ENCODE data around the gene FAM180A. TPM values are rescaled to one million over a fixed set of nuclear protein-coding genes. Genes with fewer than 3 reads are reported as not detected.

FAM180A gene
- total RNA-seq, 4 donors from 2014 or later = 0.65 to 1.9 (median 1.4) TPM; not detected in 1

DNA sequence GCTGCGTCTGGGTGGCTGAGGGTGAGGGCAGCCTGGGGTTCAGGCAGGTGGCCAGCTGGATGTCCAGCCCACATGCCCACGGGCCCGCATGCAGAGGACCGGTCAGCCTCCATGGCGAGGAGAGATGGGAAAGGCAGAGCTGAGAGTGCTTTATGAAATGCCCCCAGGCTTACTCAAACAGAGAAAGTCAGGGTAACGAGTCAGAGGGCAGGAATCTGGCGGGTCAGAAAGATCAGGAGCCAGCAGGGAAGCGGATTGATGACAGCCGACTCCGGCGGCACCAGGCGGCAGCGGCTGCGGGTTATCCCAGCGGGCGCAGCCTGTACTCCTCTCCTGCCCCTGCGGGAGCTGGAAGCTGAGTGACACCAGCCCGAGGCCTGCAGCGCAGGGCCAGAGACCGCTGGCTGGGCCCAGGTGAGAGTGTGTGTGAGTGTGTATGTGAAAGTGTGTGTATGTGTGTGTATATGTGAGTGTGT is 34.0 kb downstream of the FAM180A start:
- no peak overlapping the region for H3K27ac ChIP-seq
- H3K9me3 ChIP-seq = no peaks in the 10 kb centered on the region
- no peaks in the 10 kb centered on the region for H3K27me3 ChIP-seq
- in situ Hi-C loops (cut with MboI; ENCODE audit: low sequenced_read_pairs in 4 of 4) = no loop called here
- ATAC-seq (no peak), DNase-seq (no peak)
- TF ChIP-seq POLR2A (IDR thresholded peaks at IDR 0.05) = no peak
- TF ChIP-seq, protein P1, sequence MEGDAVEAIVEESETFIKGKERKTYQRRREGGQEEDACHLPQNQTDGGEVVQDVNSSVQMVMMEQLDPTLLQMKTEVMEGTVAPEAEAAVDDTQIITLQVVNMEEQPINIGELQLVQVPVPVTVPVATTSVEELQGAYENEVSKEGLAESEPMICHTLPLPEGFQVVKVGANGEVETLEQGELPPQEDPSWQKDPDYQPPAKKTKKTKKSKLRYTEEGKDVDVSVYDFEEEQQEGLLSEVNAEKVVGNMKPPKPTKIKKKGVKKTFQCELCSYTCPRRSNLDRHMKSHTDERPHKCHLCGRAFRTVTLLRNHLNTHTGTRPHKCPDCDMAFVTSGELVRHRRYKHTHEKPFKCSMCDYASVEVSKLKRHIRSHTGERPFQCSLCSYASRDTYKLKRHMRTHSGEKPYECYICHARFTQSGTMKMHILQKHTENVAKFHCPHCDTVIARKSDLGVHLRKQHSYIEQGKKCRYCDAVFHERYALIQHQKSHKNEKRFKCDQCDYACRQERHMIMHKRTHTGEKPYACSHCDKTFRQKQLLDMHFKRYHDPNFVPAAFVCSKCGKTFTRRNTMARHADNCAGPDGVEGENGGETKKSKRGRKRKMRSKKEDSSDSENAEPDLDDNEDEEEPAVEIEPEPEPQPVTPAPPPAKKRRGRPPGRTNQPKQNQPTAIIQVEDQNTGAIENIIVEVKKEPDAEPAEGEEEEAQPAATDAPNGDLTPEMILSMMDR (IDR thresholded peaks at IDR 0.05 in 4 of 5, conservative IDR thresholded peaks at IDR 0.05 in 1 of 5) = no peak
- no peak overlapping the region for H3K4me3 ChIP-seq
- H3K4me1 ChIP-seq = no peaks in the 10 kb centered on the region
- H3K36me3 ChIP-seq = no peaks in the 10 kb centered on the region
- intact Hi-C loops (cut with DNase I; ENCODE audit: low total_unique reads) = no loop called here

DNA sequence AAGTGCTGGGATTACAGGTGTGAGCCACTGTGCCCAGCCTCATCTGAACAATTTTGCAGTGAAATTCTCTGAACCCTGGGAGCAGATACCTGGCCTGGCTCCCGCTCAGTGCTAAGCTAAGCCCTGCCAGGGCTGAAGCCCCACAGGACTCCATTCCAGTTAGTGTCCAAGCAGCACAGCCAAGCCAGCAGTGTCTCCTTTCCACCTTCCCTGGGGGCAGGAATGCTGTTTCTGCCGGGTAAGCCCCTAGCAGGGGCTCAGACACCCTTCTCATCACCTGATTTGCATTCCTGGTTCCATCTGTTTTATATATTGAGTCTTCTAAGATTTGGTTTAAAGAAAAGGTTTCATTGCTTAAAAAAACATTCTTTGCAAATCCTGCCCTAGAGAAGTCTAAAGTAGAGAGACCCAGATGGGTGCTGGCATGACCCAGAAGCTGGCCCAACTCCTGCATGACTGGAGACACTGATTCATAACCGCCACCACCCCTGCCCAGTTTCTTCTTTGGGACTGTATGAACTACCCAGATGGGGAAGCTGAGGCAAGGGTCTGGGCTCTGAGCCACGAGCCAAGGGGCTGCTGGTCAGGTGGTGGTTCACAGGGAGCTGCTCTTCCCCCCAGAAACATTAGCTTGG is 34.7 kb downstream of the FAM180A start:
- intact Hi-C loops (cut with DNase I; ENCODE audit: low total_unique reads) (no loop called here), in situ Hi-C loops (cut with MboI; ENCODE audit: low sequenced_read_pairs in 4 of 4) (no loop called here)
- TF ChIP-seq, protein P1 (IDR thresholded peaks at IDR 0.05 in 4 of 5, conservative IDR thresholded peaks at IDR 0.05 in 1 of 5) = no peak
- Histone ChIP-seq H3K36me3 (no peaks in the 10 kb centered on the region), H3K27ac (no peak overlapping the region), H3K27me3 (no peaks in the 10 kb centered on the region), H3K4me3 (no peak overlapping the region), H3K4me1 (no peaks in the 10 kb centered on the region), H3K9me3 (no peaks in the 10 kb centered on the region)
- ATAC-seq (no peak), DNase-seq (no peak)

DNA sequence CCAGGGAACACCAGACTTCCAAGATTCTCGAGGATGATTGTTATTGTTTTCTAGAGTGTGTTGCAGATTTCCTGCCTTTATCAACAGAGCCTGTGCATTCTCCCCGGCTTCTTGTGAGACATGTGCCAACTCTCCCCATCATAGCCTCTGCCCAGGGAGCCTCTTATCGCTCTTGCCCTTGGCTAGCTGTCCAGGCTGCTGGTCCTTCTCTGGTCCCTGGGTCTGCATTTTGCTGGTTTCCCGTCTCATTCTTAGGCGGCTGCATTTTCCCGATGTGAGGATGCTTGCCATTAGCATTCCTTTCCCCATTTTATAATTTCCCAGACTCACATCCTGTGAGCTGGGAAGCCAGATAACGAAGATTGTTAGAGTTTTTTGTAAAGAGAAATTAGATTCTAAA is 35.8 kb downstream of the FAM180A start:
- DNase-seq = no peak
- no peak overlapping the region for H3K4me3 ChIP-seq
- no peaks in the 10 kb centered on the region for H3K9me3 ChIP-seq
- in situ Hi-C loops (cut with MboI; ENCODE audit: low sequenced_read_pairs in 4 of 4) = no loop called here
- no peaks in the 10 kb centered on the region for H3K36me3 ChIP-seq
- intact Hi-C loops (cut with DNase I; ENCODE audit: low total_unique reads) = no loop called here
- no peaks in the 10 kb centered on the region for H3K4me1 ChIP-seq
- no peak for ATAC-seq
- no peak overlapping the region for H3K27ac ChIP-seq
- H3K27me3 ChIP-seq = no peaks in the 10 kb centered on the region
- TF ChIP-seq, protein P1 (IDR thresholded peaks at IDR 0.05 in 4 of 5, conservative IDR thresholded peaks at IDR 0.05 in 1 of 5) = no peak
- TF ChIP-seq POLR2A (IDR thresholded peaks at IDR 0.05) = no peak

DNA sequence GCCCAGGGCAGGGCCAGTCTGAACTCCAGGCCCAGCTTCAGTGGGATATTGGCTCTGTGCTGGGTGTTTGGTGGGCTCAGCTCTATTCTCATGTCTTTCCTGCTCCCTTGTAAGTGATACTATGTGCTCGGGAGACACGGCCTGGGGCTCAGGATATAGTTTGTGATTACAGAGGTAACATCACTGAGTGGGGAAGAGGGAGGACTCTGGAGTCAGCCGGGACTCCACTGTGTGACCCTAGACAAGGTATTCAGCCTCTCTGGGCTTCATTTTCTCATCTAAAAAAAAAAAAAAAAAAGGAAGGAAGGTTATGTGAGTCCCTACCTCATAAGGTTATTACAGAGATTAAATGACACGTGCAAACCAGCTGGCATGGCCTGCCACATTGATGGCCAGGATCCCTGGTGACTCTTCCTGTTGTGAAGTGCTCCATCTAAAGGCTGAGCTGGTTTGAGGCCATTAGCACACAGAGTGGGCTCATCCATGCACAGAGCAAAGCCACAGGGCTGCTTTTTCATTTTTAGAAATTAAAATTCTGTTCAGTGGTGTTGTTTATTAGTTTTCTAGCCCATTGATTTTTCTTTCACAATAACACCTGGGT is 36.3 kb downstream of the FAM180A start:
- no peaks in the 10 kb centered on the region for H3K36me3 ChIP-seq
- no peak for TF ChIP-seq POLR2A (IDR thresholded peaks at IDR 0.05)
- TF ChIP-seq, protein P1 (IDR thresholded peaks at IDR 0.05 in 4 of 5, conservative IDR thresholded peaks at IDR 0.05 in 1 of 5) = no peak
- in situ Hi-C loops (cut with MboI; ENCODE audit: low sequenced_read_pairs in 4 of 4) = no loop called here
- no peak for DNase-seq
- no peak for ATAC-seq
- H3K4me3 ChIP-seq = no peak overlapping the region
- H3K27me3 ChIP-seq = no peaks in the 10 kb centered on the region
- no peak overlapping the region for H3K27ac ChIP-seq
- H3K4me1 ChIP-seq = no peaks in the 10 kb centered on the region
- intact Hi-C loops (cut with DNase I; ENCODE audit: low total_unique reads) = no loop called here
- H3K9me3 ChIP-seq = no peaks in the 10 kb centered on the region

All from gastrocnemius medialis (tissue), 4 donors.